Activated T-cell treated with anti-CD3 and anti-CD28 coated beads, Interleukin-2, amount 50 U/mL, for 1 hour (primary cell): ENCODE data around the gene NRXN2.
"Not testable (repeated sequence)": the region's sequence is repeated elsewhere in the genome, so short reads cannot be mapped to it uniquely, and the experiment has no call there.

Experiments
- DNase-seq: peaks from one replicate; pipeline ENCODE4 v3.0.0-alpha.2; 2020

NRXN2 gene

DNA sequence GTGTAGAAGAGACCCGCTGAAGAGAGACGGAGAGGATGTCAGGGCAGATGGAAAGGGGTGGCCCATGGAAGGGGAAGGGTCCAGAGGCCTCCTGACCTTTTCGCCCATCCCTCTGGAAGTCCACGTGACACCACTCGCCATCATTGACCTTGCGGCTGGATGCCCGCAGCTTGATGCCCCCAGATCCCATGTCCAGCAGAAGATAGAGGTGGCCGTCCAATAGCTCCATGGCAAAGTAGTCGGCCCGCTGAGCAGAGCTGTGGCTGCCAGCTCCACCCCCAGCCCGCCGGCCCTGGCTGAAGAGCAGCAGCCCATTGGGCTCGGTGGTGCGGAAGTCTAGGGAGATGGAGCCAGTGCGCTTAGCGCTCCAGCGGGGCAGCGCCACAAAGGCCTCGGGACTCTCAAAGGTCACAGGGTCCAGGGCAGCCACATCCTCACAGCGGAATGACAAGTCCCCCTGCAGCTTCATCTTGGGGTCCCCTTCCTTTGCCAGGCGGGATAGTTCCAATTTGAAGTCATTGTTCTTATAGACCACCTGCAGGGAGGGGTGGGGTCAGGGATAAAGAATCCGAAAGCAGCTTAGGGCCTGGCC, 55.7 kb downstream of the NRXN2 start:
- DNase-seq = no peak

DNA sequence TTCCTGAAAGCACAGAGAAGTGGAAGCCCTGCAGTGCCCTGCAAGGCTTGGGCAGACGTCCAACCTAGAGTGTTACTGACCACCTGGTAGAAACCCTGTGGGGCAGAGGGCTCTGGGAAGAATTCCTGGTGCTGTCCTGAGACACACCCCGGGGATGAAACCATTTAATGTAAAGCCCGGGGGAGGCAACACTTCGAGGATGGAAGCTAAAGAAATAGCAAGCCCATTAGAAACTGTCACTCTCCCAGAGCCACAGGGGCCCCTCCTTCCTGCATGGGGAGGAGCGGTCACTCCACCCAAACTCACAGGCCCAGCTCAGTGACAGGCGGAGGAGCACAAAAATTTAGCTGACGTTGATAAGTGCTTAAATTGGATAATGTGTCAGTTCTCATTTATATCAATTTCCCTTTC, 57.6 kb downstream of the NRXN2 start:
- DNase-seq = no peak

DNA sequence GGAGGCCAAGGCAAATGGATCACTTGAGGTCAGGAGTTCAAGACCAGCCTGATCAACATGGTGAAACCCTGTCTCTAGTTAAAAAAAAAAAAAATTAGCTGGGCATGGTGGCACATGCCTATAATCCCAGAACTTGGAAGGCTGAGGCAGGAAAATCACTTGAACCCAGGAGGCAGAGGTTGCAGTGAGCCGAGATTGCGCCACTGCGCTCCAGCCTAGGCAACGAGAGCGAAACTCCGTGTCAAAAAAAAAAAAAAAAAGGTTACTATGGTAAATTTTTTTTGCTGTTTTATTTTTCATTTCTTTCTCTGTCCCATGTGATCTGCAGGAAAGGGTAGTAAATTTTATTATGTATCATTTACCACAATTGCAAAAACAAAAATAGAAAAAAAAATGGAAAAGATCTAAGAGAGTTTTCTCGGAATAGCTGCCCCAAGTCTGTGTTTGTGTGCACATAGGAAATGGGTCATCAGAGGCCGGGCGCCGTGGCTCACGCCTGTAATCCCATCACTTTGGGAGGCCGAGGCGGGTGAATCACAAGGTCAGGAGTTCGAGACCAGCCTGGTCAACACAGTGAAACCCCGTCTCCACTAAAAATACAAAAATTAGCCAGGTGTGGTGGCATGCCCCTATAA, 58.6 kb downstream of the NRXN2 start:
- not testable (repeated sequence) for DNase-seq

- DNase-seq = no peak
Observed at GRCh38 chr11:64663656-64664055, 59.3 kb downstream of the NRXN2 start.

GRCh38 chr11:64661614-64662013, 61.4 kb downstream of the NRXN2 start:
- DNase-seq = no peak

- no peak for DNase-seq
Observed at GRCh38 chr11:64661146-64661545, 61.9 kb downstream of the NRXN2 start.

DNA sequence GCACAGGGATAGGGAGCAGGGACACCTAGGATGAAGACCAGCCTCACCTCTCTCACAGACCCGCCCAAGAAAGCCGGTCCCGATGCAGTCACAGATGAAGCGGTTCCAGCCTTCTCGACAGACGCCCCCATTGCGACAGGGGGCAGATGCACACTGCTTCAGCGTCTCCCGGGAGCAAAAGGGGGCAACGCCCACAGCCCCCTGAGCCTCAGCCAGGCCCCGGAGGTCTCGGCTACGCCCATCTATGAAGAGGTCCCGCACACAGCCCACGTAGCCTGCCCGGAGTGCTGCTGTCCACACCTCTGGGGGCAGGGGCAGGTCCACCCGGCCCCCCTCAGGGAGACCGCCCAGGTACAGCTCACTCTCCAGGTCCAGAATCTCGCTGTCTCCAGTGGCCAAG, 62.3 kb downstream of the NRXN2 start:
- DNase-seq = no peak

DNA sequence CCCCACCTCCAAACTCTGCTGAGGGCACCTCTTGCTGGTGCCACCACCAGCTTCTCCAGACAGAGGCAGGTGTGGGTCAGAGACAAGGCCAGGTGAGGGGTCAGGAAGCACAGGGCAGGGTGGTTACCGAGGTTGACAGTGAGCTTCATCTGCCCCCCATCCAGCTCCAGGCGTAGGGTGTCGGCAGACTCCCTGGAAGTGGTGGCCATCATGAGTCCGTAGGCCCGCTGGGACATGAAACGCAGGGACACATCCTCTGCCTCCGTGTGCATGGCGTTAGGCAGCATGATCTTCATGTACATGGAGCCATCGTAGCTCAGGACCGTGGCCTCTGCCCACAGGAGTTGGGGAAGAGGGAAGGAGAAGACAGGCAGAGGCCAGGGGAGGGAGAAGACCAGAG, 62.8 kb downstream of the NRXN2 start:
- no peak for DNase-seq

GRCh38 chr11:64659417-64660144, 63.4 kb downstream of the NRXN2 start:
- DNase-seq = no peak

DNA sequence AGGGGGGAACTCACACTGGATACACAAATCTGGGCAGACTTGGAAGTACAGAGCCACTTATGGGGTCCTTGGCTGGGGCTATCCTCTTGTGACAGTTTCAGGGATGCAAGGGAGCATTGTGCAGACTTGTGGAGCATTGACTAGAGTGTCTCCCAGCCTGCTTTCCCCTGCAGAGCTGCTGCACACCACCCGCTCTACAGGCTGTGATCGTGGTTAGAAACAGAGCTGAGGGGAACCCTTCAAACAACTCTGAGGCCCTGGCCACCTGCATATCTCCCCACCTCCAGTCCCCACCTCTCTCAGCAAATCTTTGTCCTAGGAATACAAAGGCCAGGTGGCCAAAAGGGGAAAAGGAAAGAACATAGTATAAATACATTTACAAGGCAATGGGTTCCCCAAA, 64.7 kb downstream of the NRXN2 start:
- no peak for DNase-seq

- no peak for DNase-seq
Observed at GRCh38 chr11:64656862-64657261, 66.1 kb downstream of the NRXN2 start.

DNA sequence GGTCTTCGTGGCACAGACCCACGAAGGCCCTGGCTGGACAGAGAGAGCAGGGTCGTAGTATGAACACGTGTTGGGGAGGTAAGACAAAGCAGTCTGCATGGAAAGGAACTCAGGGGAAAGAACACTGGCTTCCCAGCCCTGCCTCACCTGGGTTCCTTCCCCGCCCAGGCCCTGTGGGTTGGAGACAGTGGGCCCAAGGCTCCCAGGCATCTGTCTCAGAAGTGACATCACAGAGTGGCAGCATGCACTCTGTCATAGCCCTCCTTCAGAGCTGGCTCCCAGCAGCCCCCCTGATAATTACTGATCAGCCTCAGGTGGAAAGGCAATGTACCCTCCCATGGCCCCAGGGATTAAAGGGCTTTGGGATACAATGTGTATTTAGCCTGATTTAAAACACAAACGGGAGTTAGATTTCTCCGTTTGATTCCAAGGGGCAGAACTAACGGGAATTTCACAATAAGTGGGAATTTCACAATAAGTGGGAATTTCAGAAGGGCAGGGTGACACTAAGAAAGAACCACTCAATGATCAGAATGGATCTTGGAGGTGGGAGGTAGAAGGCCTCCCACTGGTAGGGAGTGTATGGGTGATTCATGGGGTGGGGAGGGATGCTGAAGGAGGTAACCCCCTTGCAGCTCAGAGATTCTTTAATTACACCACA, 66.9 kb downstream of the NRXN2 start:
- DNase-seq = no peak

- DNase-seq = no peak
Observed at GRCh38 chr11:64654958-64655541, 67.9 kb downstream of the NRXN2 start.

DNA sequence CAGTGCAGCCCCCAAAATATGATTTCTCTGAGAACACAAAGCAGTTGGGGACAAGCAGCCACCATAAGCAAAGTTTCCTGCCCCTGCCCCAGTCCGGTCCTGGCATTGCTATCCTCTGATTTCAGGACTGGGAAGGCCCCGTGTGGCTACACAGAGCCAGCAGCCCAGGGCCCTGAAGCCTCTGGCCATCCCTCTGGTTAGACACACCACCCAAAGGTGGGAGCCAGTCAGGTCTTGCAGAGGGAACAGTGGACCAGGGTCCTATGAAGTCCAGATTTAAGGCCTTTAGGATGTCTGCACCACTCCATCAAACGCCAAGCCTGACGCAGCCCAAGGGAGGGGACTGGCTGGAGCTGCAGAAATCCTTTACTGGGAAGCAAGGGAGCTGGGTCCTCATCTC, 68.6 kb downstream of the NRXN2 start:
- no peak for DNase-seq

- no peak for DNase-seq
Observed at GRCh38 chr11:64653388-64653973, 69.5 kb downstream of the NRXN2 start.

DNA sequence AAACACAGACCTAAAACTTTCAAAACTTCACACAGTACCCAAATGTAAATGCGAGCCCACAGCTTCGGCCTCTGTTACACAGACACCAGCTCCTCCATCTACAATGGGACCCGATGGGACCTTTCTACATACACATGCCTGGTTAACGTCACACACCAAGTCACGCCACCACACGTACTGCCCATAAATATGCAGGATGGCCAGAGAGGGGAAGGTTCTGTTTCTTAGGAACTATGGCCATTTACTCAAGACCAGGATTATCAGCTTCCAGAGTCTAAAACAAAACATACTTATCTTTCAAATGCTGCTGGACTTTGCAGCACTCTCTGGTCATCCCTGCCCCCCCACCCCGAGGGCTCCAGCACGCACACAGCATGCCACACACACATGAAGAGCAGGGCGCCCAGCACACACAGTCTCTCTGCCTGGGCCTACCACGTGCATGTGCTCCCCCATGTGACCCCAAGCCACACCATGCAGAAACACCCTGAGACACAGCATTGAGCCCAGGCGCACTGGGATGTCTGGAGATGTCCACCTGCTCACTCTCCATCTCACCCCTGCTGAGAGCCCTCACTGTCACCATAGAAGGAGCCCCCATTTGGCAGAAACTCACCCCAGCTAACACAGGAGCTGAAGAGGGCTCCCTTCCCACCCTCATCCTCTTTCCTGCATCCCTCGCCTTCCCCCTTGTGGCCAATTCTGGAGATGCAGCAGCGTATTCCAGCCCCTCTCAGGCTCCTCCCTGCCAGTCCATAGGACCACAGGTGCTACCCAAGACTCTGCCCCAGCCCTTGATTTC, 70.2 kb downstream of the NRXN2 start:
- DNase-seq = peak; percentile 75

DNA sequence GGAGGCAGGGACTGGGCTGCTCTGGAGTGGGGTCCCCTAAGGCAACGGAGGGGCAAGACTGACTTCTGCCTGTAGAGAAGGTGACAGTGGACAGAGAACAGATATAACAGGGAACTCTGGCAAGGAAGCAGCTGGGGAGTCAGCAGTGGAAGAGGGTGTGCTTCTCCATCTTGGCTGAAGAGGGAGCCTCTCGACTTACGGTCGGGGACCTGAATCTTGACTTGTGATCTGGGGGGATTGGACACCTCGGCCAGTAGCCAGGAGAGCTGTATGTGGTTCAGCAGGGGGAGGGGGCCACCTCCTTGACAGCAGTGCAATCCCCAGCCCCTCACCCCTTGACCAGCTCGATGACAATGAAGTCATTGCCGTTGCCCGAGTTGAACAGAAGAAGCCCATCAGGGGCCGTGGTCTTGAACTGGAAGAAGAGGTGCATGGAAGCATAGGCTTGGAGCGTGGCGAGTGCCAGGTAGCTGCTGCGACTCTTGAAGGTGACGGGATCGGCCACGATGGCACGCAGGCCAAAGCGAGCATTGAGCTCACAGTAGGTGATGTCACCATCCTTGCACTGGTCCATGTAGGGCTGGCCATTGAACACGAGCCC, 72.0 kb downstream of the NRXN2 start:
- no peak for DNase-seq

GRCh38 chr11:64649291-64649697, 73.7 kb downstream of the NRXN2 start:
- no peak for DNase-seq

GRCh38 chr11:64648551-64648950, 74.4 kb downstream of the NRXN2 start:
- DNase-seq = no peak

GRCh38 chr11:64647019-64647779, 75.8 kb downstream of the NRXN2 start:
- no peak for DNase-seq
